NCI-H2107 (cell line): Measurements from ENCODE around the gene GUCD1.

Source experiments
- DNase-seq: peaks from one replicate; lab custom pipeline; 2025; lab: John Stamatoyannopoulos, UW

Gene GUCD1

GRCh38 chr22:24529898-24530297 is 25.0 kb downstream of the GUCD1 start:
- DNase-seq = no peak

GRCh38 chr22:24526191-24526590 is 28.7 kb downstream of the GUCD1 start:
- DNase-seq = no peak

GRCh38 chr22:24525416-24526037 is 29.4 kb downstream of the GUCD1 start:
- DNase-seq = peak; percentile 42

- no peak for DNase-seq
Observed at GRCh38 chr22:24523873-24524272, 31.1 kb downstream of the GUCD1 start.

- peak; percentile 29 for DNase-seq
Observed at GRCh38 chr22:24521791-24522245, 33.1 kb downstream of the GUCD1 start.

- no peak for DNase-seq
Observed at GRCh38 chr22:24519496-24519895, 35.4 kb downstream of the GUCD1 start.

- no peak for DNase-seq
Observed at GRCh38 chr22:24518771-24519485, 36.0 kb downstream of the GUCD1 start.

GRCh38 chr22:24518228-24518627 is 36.7 kb downstream of the GUCD1 start:
- DNase-seq = no peak

GRCh38 chr22:24517446-24517845 is 37.5 kb downstream of the GUCD1 start:
- DNase-seq = no peak

- DNase-seq = no peak
Observed at GRCh38 chr22:24516301-24516737, 38.6 kb downstream of the GUCD1 start.

- no peak for DNase-seq
Observed at GRCh38 chr22:24515027-24515338, 40.0 kb downstream of the GUCD1 start.

GRCh38 chr22:24514241-24515026 is 40.5 kb downstream of the GUCD1 start:
- DNase-seq = no peak

GRCh38 chr22:24513378-24514240 is 41.3 kb downstream of the GUCD1 start:
- DNase-seq = no peak

- no peak for DNase-seq
Observed at GRCh38 chr22:24512043-24512442, 42.9 kb downstream of the GUCD1 start.

GRCh38 chr22:24510637-24511625 is 44.0 kb downstream of the GUCD1 start:
- no peak for DNase-seq

- DNase-seq = no peak
Observed at GRCh38 chr22:24507716-24508115, 47.2 kb downstream of the GUCD1 start.

GRCh38 chr22:24506802-24507438 is 48.0 kb downstream of the GUCD1 start:
- DNase-seq = peak; percentile 39

- no peak for DNase-seq
Observed at GRCh38 chr22:24504956-24505736, 49.8 kb downstream of the GUCD1 start.

GRCh38 chr22:24504540-24504939 is 50.4 kb downstream of the GUCD1 start:
- DNase-seq = no peak
